GM21786 (cell line): ENCODE measurements around the gene ANKMY1.

Experiments used
- ATAC-seq: cut with Tn5 transposase; IDR thresholded peaks from one replicate; pipeline ENCODE4 v1.9.1; 2021; ENCODE audit not compliant: unreplicated experiment

The ANKMY1 gene

GRCh38 chr2:240557808-240558207 is at the start of gene ANKMY1:
Gene ANKMY1 (minus strand): TSS chr2:240557988. CDS start chr2:240557335, 653 bp downstream.
- ATAC-seq, result no peak

- ATAC-seq, result no peak
These were observed 48.3 kb upstream of the ANKMY1 start for GRCh38 chr2:240605867-240606743.

GRCh38 chr2:240604939-240605716 is 47.3 kb upstream of the ANKMY1 start:
- ATAC-seq, result no peak

GRCh38 chr2:240604291-240604938 is 46.6 kb upstream of the ANKMY1 start:
- no peak for ATAC-seq

- ATAC-seq, result no peak
These were observed 46.1 kb upstream of the ANKMY1 start for GRCh38 chr2:240603846-240604245.

GRCh38 chr2:240603081-240603835 is 45.5 kb upstream of the ANKMY1 start:
- ATAC-seq, result no peak

GRCh38 chr2:240602266-240603050 is 44.7 kb upstream of the ANKMY1 start:
- no peak for ATAC-seq

- ATAC-seq, result no peak
These were observed 44.0 kb upstream of the ANKMY1 start for GRCh38 chr2:240601831-240602160.

- ATAC-seq, result no peak
These were observed 43.5 kb upstream of the ANKMY1 start for GRCh38 chr2:240601061-240601830.

- ATAC-seq, result no peak
These were observed 42.7 kb upstream of the ANKMY1 start for GRCh38 chr2:240600451-240600961.

GRCh38 chr2:240599141-240599583 is 41.4 kb upstream of the ANKMY1 start:
- ATAC-seq, result no peak

- ATAC-seq, result no peak
These were observed 40.6 kb upstream of the ANKMY1 start for GRCh38 chr2:240598311-240598911.

GRCh38 chr2:240597419-240598181 is 39.8 kb upstream of the ANKMY1 start:
- ATAC-seq, result no peak

GRCh38 chr2:240597054-240597418 is 39.2 kb upstream of the ANKMY1 start:
- no peak for ATAC-seq

- no peak for ATAC-seq
These were observed 38.7 kb upstream of the ANKMY1 start for GRCh38 chr2:240596491-240596931.

- no peak for ATAC-seq
These were observed 38.3 kb upstream of the ANKMY1 start for GRCh38 chr2:240596080-240596460.

GRCh38 chr2:240595381-240596079 is 37.7 kb upstream of the ANKMY1 start:
- ATAC-seq, result no peak
